Testis (tissue), 3 donors: ENCODE measurements around the gene PRDM10. TPM values are rescaled to one million over a fixed set of nuclear protein-coding genes. Genes with fewer than 3 reads are reported as not detected.

Experiments
- DNase-seq: peaks from one replicate; pipeline ENCODE4 v3.0.0-alpha.2; 2019
- H3K27ac ChIP-seq, 2 donors: fragments of 200-600 bp; sonication (generic); one replicate each; pipeline ENCODE4 v1.5.1; 2019
- H3K27me3 ChIP-seq: fragments of 200-600 bp; sonication (generic); one replicate; pipeline ENCODE4 v1.5.1; 2019
- H3K36me3 ChIP-seq: fragments of 200-600 bp; sonication (generic); one replicate; pipeline ENCODE4 v1.5.1; 2017; ENCODE audit warnings: low read depth; ENCODE audit errors: missing control alignments
- H3K4me1 ChIP-seq: fragments of 200-600 bp; sonication (generic); one replicate; pipeline ENCODE4 v1.5.1; 2019
- H3K4me3 ChIP-seq, 2 donors: fragments of 200-600 bp; sonication (generic); one replicate each; pipeline ENCODE4 v1.5.1; 2017 to 2019
- H3K9me3 ChIP-seq: fragments of 200-600 bp; sonication (generic); one replicate; pipeline ENCODE4 v1.5.1; 2017
- POLR2A ChIP-seq: fragments of 450-650 bp; IDR thresholded peaks from one replicate; pipeline ENCODE4 v1.6.1; 2017; ENCODE audit warnings: antibody characterized with exemption, mild to moderate bottlenecking, moderate library complexity
- WGBS, 2 donors: methylation state at CpG; one replicate each; pipeline ENCODE4 v1.1.5; 2018; 5-methylcytosine and 5-hydroxymethylcytosine counted together
- intact Hi-C: fragments of 100-400 bp; cut with DNase I; formaldehyde crosslinking; loops from one replicate; pipeline ENCODE4 v1.15.1; 2023; ENCODE audit warnings: low total_unique reads
- polyA plus RNA-seq: library from polyadenylated mRNA; stranded (reverse); fragments of 350-450 nt; fragmentation: Illumina TruSeq; extraction: RNeasy Lipid Tissue Mini Kit (QIAGEN cat#74804); gene quantifications from one replicate; pipeline ENCODE4 v1.2.3, GENCODE V29; 2014; ENCODE audit warnings: low read depth, low replicate concordance; ENCODE audit not compliant: insufficient read depth
- total RNA-seq, 2 donors: library from RNA; depleted of rRNA; stranded (reverse); fragments of >200 nt; gene quantifications; one replicate each; pipeline ENCODE4 v1.2.3, GENCODE V29; 2016
- TF ChIP-seq, protein P1 (sequence below), 3 experiments: fragments of 450-650 bp in 2 of 3; fragments of 200-600 bp in 1 of 3; sonication (generic) in 1 of 3; IDR thresholded peaks; one replicate each; pipeline ENCODE4 v1.5.1; 2016 to 2019; ENCODE audit warnings: antibody characterized with exemption in 3 of 3, mild to moderate bottlenecking in 2 of 3, moderate library complexity in 1 of 3

Gene PRDM10
- total and polyA plus RNA-seq, 3 donors from 2014 or later = 4.9 to 14.7 (median 9.2) TPM

DNA sequence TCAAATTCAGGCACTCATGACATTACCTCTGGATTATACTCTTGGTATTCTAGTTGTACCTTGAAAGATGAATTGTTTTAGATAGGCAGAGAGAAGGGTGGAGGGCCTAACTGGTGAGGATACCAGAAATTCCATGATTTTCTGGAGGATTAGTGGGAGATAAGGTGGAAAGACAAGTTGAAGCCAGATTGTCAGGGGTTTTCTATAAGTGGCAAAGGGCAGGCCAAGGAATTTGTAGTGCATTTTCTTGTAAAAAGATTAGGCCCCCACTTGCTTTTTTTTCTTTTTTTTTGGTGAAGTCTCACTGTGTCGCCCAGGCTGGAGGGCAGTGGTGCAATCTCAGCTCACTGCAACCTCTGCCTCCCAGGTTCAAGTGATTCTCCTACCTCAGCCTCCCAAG, 28.4 kb upstream of the PRDM10 start:
- no peaks in the 10 kb centered on the region for H3K4me1 ChIP-seq
- 78 to 91% methylated on average over 1 of the region's 1 CpG for WGBS, 2 donors
- intact Hi-C loops = no loop called here
- no peaks in the 10 kb centered on the region for H3K9me3 ChIP-seq
- H3K36me3 ChIP-seq = no peaks in the 10 kb centered on the region
- no peak for DNase-seq
- TF ChIP-seq, protein P1, sequence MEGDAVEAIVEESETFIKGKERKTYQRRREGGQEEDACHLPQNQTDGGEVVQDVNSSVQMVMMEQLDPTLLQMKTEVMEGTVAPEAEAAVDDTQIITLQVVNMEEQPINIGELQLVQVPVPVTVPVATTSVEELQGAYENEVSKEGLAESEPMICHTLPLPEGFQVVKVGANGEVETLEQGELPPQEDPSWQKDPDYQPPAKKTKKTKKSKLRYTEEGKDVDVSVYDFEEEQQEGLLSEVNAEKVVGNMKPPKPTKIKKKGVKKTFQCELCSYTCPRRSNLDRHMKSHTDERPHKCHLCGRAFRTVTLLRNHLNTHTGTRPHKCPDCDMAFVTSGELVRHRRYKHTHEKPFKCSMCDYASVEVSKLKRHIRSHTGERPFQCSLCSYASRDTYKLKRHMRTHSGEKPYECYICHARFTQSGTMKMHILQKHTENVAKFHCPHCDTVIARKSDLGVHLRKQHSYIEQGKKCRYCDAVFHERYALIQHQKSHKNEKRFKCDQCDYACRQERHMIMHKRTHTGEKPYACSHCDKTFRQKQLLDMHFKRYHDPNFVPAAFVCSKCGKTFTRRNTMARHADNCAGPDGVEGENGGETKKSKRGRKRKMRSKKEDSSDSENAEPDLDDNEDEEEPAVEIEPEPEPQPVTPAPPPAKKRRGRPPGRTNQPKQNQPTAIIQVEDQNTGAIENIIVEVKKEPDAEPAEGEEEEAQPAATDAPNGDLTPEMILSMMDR (IDR thresholded peaks at IDR 0.05) = no peak
- TF ChIP-seq POLR2A = no peak
- no peak overlapping the region for H3K27ac ChIP-seq
- H3K4me3 ChIP-seq = no peak overlapping the region
- H3K27me3 ChIP-seq = no peaks in the 10 kb centered on the region

DNA sequence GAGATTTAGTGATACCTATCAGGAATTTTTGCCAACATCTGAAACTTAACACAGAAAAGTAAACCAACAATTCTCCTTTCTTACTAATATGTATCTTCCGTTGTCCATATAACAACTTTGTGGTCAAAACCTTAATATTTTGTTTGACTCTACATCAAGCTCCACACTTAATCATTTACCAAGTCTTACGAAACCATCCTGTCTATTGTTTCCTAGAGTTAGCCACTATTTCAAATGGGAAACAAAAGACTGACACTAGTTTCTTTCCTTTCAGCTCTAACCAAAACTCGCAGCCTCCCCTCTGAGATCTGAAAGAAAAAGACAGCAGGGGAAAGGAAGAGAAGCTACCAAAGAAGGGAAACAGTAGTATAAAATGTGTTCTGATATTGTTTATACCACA, 26.5 kb upstream of the PRDM10 start:
- no peak overlapping the region for H3K27ac ChIP-seq

DNA sequence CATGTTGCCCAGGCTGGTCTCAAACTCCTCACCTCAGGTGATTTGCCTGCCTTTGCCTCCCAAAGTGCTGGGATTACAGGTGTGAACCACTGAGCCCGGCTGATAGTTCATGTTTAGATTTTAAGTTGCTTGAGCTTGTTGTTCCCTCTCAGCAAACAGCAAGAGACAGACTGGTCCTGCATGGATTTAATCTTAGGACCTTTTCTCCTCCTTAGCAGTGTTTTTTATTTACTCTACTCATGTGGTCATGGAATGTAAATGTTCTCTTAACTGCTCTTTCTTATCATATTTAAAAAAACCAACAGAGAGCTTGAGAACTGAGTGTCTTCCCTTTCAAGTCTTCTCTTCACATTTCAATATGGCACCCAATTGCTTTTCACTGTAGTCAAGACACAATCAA, 22.7 kb upstream of the PRDM10 start:
- Histone ChIP-seq H3K4me1 (no peaks in the 10 kb centered on the region), H3K36me3 (no peaks in the 10 kb centered on the region), H3K4me3 (no peak overlapping the region), H3K9me3 (no peaks in the 10 kb centered on the region), H3K27ac (no peak overlapping the region), H3K27me3 (no peaks in the 10 kb centered on the region)
- TF ChIP-seq POLR2A = no peak
- TF ChIP-seq, protein P1 (IDR thresholded peaks at IDR 0.05) = no peak
- DNase-seq = no peak
- intact Hi-C loops = no loop called here
- 74 to 75% methylated on average over 1 of the region's 1 CpG for WGBS, 2 donors

More for the DNA sequence above, 26.5 kb upstream of the PRDM10 start:
- Histone ChIP-seq H3K4me1 (no peaks in the 10 kb centered on the region), H3K36me3 (no peaks in the 10 kb centered on the region), H3K27me3 (no peaks in the 10 kb centered on the region), H3K9me3 (no peaks in the 10 kb centered on the region), H3K4me3 (no peak overlapping the region)
- intact Hi-C loops = no loop called here
- 75 to 86% methylated on average over 3 of the region's 3 CpGs for WGBS, 2 donors
- no peak for DNase-seq
- TF ChIP-seq, protein P1 (IDR thresholded peaks at IDR 0.05) = no peak
- no peak for TF ChIP-seq POLR2A

DNA sequence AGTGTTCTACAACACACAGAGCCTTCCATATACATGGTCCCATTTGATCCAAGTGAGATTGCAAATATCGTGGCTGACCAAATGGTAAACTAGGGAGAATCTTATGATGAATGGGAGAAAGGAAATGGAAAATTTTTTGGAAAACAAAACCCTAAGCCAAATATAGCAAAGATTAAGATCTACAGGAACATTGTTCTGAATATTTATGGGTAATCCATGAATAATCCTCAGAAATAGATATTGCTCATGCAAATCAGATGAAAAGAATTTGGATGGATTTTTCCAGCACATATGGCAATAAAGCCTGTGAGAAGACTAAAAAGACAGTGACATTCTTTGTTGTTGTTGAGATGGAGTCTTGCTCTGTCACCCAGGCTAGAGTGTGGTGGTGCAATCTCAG, 21.7 kb upstream of the PRDM10 start:
- no peak overlapping the region for H3K4me3 ChIP-seq
- intact Hi-C loops = no loop called here
- no peaks in the 10 kb centered on the region for H3K27me3 ChIP-seq
- no peaks in the 10 kb centered on the region for H3K9me3 ChIP-seq
- DNase-seq = no peak
- H3K27ac ChIP-seq = no peak overlapping the region
- H3K36me3 ChIP-seq = no peaks in the 10 kb centered on the region
- no peaks in the 10 kb centered on the region for H3K4me1 ChIP-seq
- no peak for TF ChIP-seq POLR2A
- TF ChIP-seq, protein P1 (IDR thresholded peaks at IDR 0.05) = no peak
- 71 to 86% methylated on average over 1 of the region's 1 CpG for WGBS, 2 donors

DNA sequence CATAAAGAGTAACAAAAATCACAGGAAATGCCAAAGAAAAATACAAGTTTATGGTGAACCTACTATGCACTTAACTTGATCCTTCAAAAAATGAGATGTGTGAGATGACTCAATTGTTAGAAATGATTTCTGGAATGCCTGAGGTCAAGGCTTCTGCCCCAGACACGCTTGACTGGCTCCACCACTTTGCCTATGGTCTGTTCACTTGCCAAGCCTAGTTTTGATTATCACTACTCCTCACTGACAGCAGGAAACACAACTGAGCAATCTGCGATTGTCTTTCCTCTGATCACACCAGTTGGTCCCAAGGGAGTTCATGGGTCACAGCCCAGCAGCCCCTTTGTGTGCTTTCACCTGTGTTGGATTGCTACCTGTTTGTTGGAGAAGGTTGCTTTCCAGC, 20.6 kb upstream of the PRDM10 start:
- DNase-seq = no peak
- Histone ChIP-seq H3K27me3 (no peaks in the 10 kb centered on the region), H3K9me3 (no peaks in the 10 kb centered on the region), H3K27ac (no peak overlapping the region), H3K4me3 (no peak overlapping the region), H3K36me3 (no peaks in the 10 kb centered on the region), H3K4me1 (no peaks in the 10 kb centered on the region)
- intact Hi-C loops = no loop called here
- 36 to 65% methylated on average over 2 of the region's 2 CpGs for WGBS, 2 donors
- TF ChIP-seq, protein P1 (IDR thresholded peaks at IDR 0.05) = no peak
- no peak for TF ChIP-seq POLR2A
